ENCODE results near the gene RPL35. TPM values are rescaled to one million over a fixed set of nuclear protein-coding genes. Genes with fewer than 3 reads are reported as not detected.
"Not testable (repeated sequence)": the region's sequence is repeated elsewhere in the genome, so short reads cannot be mapped to it uniquely, and the experiment has no call there.

The RPL35 gene
- total RNA-seq, 1 donor from 2014 or later: 706 TPM

DNA sequence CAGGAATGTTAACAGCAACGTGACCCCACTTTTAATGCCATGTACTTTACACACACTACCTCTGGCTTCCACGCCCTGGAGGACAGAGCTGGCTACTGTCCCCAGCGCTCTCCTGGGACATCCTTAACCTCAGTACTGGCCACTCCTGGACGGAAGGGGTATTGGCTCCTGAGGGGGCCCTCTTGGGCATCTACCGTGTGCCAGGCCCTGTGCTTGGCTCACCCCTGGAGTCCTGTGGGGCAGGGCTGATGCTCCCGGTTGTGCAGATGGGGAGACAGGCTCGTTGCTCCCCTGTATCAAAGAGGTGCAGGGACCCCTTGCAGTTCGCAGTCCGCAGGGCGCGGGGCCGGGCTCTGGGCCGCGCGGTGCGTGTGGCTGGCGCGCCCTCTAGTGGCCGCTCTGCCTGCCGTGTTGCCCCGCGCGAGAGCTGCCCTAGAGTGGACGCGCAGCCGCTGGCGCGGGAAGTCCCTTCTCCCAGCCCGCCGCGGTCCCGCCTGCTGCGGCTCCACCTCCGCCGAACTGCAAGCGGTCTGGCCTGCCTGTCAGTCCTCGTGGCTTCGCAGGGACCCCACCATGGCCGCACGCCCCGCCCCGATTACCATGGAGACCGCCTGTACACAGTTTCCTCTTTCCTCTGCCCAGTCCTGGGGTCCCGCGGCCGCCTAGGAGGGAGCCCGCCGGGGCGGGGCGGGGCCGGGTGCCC lies 8.8 kb downstream of the RPL35 start, which contains the start of gene WDR38:
WDR38 (plus strand) TSS at position 632 of the 703 bp plus-strand sequence. CDS start 72 bp downstream, outside the sequence.
- TF ChIP-seq, protein P1, sequence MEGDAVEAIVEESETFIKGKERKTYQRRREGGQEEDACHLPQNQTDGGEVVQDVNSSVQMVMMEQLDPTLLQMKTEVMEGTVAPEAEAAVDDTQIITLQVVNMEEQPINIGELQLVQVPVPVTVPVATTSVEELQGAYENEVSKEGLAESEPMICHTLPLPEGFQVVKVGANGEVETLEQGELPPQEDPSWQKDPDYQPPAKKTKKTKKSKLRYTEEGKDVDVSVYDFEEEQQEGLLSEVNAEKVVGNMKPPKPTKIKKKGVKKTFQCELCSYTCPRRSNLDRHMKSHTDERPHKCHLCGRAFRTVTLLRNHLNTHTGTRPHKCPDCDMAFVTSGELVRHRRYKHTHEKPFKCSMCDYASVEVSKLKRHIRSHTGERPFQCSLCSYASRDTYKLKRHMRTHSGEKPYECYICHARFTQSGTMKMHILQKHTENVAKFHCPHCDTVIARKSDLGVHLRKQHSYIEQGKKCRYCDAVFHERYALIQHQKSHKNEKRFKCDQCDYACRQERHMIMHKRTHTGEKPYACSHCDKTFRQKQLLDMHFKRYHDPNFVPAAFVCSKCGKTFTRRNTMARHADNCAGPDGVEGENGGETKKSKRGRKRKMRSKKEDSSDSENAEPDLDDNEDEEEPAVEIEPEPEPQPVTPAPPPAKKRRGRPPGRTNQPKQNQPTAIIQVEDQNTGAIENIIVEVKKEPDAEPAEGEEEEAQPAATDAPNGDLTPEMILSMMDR (IDR thresholded peaks at IDR 0.05): peak; percentile 100
- no peaks in the 10 kb centered on the region for H3K9me3 Mint-ChIP-seq (ENCODE audit: low read depth)

DNA sequence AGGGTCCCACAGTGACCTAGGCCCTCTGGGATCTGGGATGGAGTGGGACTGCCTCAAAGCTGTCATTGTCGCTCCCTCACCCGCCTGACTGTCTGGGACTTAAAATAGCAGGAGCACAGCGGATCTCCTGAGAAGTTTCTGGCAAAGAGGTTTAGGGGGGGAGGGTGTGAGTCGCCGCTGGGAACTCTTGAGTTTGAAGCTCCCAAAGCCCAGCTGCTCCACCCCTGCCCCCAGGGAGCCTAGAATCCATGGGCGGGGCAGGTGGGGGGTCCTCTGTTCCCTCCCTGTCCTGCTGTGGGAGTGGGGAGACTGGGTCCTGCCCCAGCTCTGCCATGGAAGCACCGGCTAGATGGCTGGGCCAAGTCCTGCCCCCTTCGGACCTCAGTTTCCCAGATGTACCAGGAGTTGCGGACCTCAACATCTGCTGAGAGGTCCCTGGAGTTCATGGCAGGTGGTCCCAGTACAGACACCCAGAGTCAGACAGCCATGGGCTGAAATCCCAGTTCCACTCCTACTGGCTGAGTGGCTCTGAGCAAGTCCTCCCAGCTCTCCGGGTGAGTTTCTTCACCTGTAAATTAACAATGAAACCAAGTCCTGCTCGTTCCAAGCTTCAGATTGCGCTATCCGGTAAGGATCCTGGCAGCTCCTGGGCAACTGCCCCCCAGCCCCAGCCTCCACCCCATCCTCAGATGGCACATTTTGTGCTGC lies 9.5 kb downstream of the RPL35 start:
- TF ChIP-seq, protein P1 (IDR thresholded peaks at IDR 0.05): no peak
- no peak for DNase-seq (ENCODE audit: low spot score)
- peaks cover 40% of the 10 kb centered on the region for H3K4me1 Mint-ChIP-seq (ENCODE audit: low read depth)
- H3K27me3 Mint-ChIP-seq (ENCODE audit: low read depth): no peaks in the 10 kb centered on the region
- H3K36me3 Mint-ChIP-seq (ENCODE audit: low read depth): no peaks in the 10 kb centered on the region
- H3K4me3 Mint-ChIP-seq (ENCODE audit: unreplicated experiment): peak overlapping the region; percentile 68
- H3K9me3 Mint-ChIP-seq (ENCODE audit: low read depth): no peaks in the 10 kb centered on the region
- H3K27ac Mint-ChIP-seq (ENCODE audit: unreplicated experiment): peak overlapping the region; percentile 93

More for the DNA sequence above, 8.8 kb downstream of the RPL35 start, which contains the start of gene WDR38:
- Mint-ChIP-seq H3K27me3 (ENCODE audit: low read depth) (no peaks in the 10 kb centered on the region), H3K4me3 (ENCODE audit: unreplicated experiment) (peak within 1 kb of the TSS; percentile 68), H3K4me1 (ENCODE audit: low read depth) (peaks cover 40% of the 10 kb centered on the region), H3K36me3 (ENCODE audit: low read depth) (peaks cover 3% of the 10 kb centered on the region), H3K27ac (ENCODE audit: unreplicated experiment) (peak within 1 kb of the TSS; percentile 93)
- DNase-seq (ENCODE audit: low spot score): no peak

DNA sequence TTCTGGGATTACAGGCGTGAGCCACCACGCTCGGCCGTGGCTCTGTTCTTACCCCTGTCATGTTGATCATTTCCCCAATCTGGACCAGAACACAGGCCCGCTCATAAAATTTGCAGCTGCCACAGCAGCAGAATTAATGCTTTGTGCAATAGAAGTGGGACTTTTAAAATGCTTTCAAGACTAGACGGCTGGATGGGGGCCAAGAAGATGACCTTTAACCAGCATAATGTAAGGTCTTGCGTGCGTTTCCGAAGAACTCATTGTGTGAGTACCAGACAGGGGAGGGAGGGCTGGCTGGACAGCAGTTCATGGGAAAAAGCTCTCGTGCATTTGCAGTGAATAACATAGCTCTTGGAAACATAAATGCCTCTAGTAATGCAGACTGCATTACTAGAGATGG lies 12.0 kb downstream of the RPL35 start:
- TF ChIP-seq, protein P1 (IDR thresholded peaks at IDR 0.05): no peak
- H3K9me3 Mint-ChIP-seq (ENCODE audit: low read depth): no peaks in the 10 kb centered on the region
- H3K27me3 Mint-ChIP-seq (ENCODE audit: low read depth): no peaks in the 10 kb centered on the region
- no peak overlapping the region for H3K4me3 Mint-ChIP-seq (ENCODE audit: unreplicated experiment)
- peak overlapping the region; percentile 91 for H3K27ac Mint-ChIP-seq (ENCODE audit: unreplicated experiment)
- H3K36me3 Mint-ChIP-seq (ENCODE audit: low read depth): no peaks in the 10 kb centered on the region
- DNase-seq (ENCODE audit: low spot score): no peak
- H3K4me1 Mint-ChIP-seq (ENCODE audit: low read depth): peaks cover 45% of the 10 kb centered on the region

DNA sequence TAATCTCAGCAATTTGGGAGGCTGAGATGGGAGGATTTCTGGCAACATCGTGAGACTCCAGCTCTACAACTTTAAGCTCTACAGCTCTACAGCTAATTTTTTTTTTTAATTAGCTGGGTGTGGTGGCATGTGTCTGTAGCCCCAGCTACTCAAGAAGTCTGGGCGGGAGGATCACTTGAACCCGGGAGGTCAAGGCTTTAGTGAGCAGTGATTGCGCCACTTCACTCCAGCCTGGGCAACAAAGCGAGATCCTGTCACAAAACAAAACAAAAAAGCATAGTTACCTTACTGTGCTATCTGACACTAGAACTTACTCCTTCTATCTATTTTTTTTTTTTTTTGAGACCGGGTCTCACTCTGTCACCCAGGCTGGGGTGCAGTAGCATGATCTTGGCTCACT lies 14.8 kb downstream of the RPL35 start:
- Mint-ChIP-seq H3K4me3 (ENCODE audit: unreplicated experiment) (no peak overlapping the region), H3K27me3 (ENCODE audit: low read depth) (no peaks in the 10 kb centered on the region), H3K9me3 (ENCODE audit: low read depth) (no peaks in the 10 kb centered on the region), H3K27ac (ENCODE audit: unreplicated experiment) (no peak overlapping the region), H3K4me1 (ENCODE audit: low read depth) (peaks cover 50% of the 10 kb centered on the region), H3K36me3 (ENCODE audit: low read depth) (no peaks in the 10 kb centered on the region)
- TF ChIP-seq, protein P1 (IDR thresholded peaks at IDR 0.05): no peak
- DNase-seq (ENCODE audit: low spot score): no peak

DNA sequence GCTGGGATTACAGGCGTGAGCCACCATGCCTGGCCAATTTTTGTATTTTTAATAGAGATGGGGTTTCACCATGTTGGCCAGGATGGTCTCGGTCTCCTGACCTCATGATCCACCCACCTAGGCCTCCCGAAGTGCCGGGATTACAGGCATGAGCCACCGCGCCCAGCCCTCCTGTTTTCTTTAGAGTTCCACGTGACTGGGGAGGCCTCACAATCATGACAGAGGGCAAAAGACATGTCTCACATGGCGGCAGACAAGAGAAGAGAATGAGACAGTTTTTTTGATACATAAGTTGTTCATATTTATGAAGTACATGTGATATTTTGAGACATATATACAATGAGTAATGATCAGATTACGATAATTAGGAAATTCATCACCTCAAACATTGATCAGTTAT lies 15.3 kb downstream of the RPL35 start:
- H3K36me3 Mint-ChIP-seq (ENCODE audit: low read depth); H3K9me3 Mint-ChIP-seq (ENCODE audit: low read depth); H3K27me3 Mint-ChIP-seq (ENCODE audit: low read depth); H3K4me3 Mint-ChIP-seq (ENCODE audit: unreplicated experiment); DNase-seq (ENCODE audit: low spot score); H3K27ac Mint-ChIP-seq (ENCODE audit: unreplicated experiment): not testable (repeated sequence)
- H3K4me1 Mint-ChIP-seq (ENCODE audit: low read depth): peaks cover 45% of the 10 kb centered on the region
